HEK293 (cell line): ENCODE results near the gene PGAP1.

Source experiments
- GLI2 ChIP-seq: fragments of 450-650 bp; formaldehyde crosslinking; IDR thresholded peaks from 2 replicates; pipeline ENCODE4; 2017; ENCODE audit warnings: missing biosample characterization, missing genetic modification characterization, low read depth, borderline replicate concordance
- GLI4 ChIP-seq: fragments of 450-650 bp; formaldehyde crosslinking; IDR thresholded peaks from 2 replicates; pipeline ENCODE4 v1.5.1; 2016; ENCODE audit warnings: missing biosample characterization, missing genetic modification characterization
- IKZF3 ChIP-seq: fragments of 450-650 bp; IDR thresholded peaks from 2 replicates; pipeline ENCODE4 v1.5.0; 2018; ENCODE audit warnings: missing biosample characterization, mild to moderate bottlenecking, missing genetic modification characterization, moderate library complexity
- KLF1 ChIP-seq: fragments of 450-650 bp; formaldehyde crosslinking; IDR thresholded peaks from 2 replicates; pipeline ENCODE4 v1.5.1; 2016; ENCODE audit warnings: missing biosample characterization, missing genetic modification characterization
- KLF8 ChIP-seq: fragments of 450-650 bp; formaldehyde crosslinking; IDR thresholded peaks from 2 replicates; pipeline ENCODE4 v1.5.1; 2016; ENCODE audit warnings: missing biosample characterization, missing genetic modification characterization
- OVOL3 ChIP-seq: fragments of 450-650 bp; formaldehyde crosslinking; IDR thresholded peaks from 2 replicates; pipeline ENCODE4 v1.5.1; 2016; ENCODE audit warnings: missing biosample characterization, missing genetic modification characterization
- PRDM1 ChIP-seq: fragments of 450-650 bp; formaldehyde crosslinking; IDR thresholded peaks from 2 replicates; pipeline ENCODE4; 2016; ENCODE audit warnings: missing biosample characterization, missing genetic modification characterization
- ZBTB8A ChIP-seq: fragments of 450-650 bp; formaldehyde crosslinking; IDR thresholded peaks from 2 replicates; pipeline ENCODE4 v1.5.1; 2016; ENCODE audit warnings: missing biosample characterization, missing genetic modification characterization
- ZNF132 ChIP-seq: fragments of 450-650 bp; formaldehyde crosslinking; IDR thresholded peaks from 2 replicates; pipeline ENCODE4 v1.5.1; 2017; ENCODE audit warnings: missing biosample characterization, missing genetic modification characterization, borderline replicate concordance
- ZNF211 ChIP-seq: fragments of 450-650 bp; formaldehyde crosslinking; IDR thresholded peaks from 2 replicates; pipeline ENCODE4 v1.5.1; 2016; ENCODE audit warnings: low read depth, missing biosample characterization, missing genetic modification characterization
- ZNF23 ChIP-seq: fragments of 450-650 bp; formaldehyde crosslinking; IDR thresholded peaks from 2 replicates; pipeline ENCODE4 v1.5.1; 2016; ENCODE audit warnings: missing biosample characterization, missing genetic modification characterization, borderline replicate concordance
- ZNF24 ChIP-seq: fragments of 450-650 bp; formaldehyde crosslinking; IDR thresholded peaks from 2 replicates; pipeline ENCODE4 v1.5.1; 2016; ENCODE audit warnings: missing biosample characterization, missing genetic modification characterization
- ZNF248 ChIP-seq: fragments of 450-650 bp; formaldehyde crosslinking; IDR thresholded peaks from 2 replicates; pipeline ENCODE4 v1.5.1; 2017; ENCODE audit warnings: missing biosample characterization, missing genetic modification characterization
- ZNF292 ChIP-seq: fragments of 450-650 bp; formaldehyde crosslinking; IDR thresholded peaks from 2 replicates; pipeline ENCODE4 v1.5.1; 2016; ENCODE audit warnings: low read depth, missing biosample characterization, missing genetic modification characterization, borderline replicate concordance
- ZNF335 ChIP-seq: fragments of 450-650 bp; formaldehyde crosslinking; conservative IDR thresholded peaks from 2 replicates; pipeline ENCODE4 v1.5.1; 2016; ENCODE audit warnings: missing biosample characterization, missing genetic modification characterization
- ZNF416 ChIP-seq: fragments of 450-650 bp; formaldehyde crosslinking; IDR thresholded peaks from 2 replicates; pipeline ENCODE4 v1.5.1; 2016; ENCODE audit warnings: missing biosample characterization, missing genetic modification characterization
- ZNF501 ChIP-seq: fragments of 450-650 bp; formaldehyde crosslinking; IDR thresholded peaks from 2 replicates; pipeline ENCODE4 v1.5.1; 2016; ENCODE audit warnings: missing biosample characterization, missing genetic modification characterization
- ZNF510 ChIP-seq: fragments of 450-650 bp; formaldehyde crosslinking; IDR thresholded peaks from 2 replicates; pipeline ENCODE4 v1.5.1; 2018; ENCODE audit warnings: mild to moderate bottlenecking, missing genetic modification characterization, missing biosample characterization; ENCODE audit not compliant: insufficient replicate concordance
- ZNF560 ChIP-seq: fragments of 450-650 bp; formaldehyde crosslinking; IDR thresholded peaks from 2 replicates; pipeline ENCODE4 v1.5.1; 2017; ENCODE audit warnings: missing biosample characterization, missing genetic modification characterization, borderline replicate concordance
- ZNF596 ChIP-seq: fragments of 450-650 bp; IDR thresholded peaks from 2 replicates; pipeline ENCODE4 v1.5.0; 2018; ENCODE audit warnings: missing biosample characterization, mild to moderate bottlenecking, missing genetic modification characterization, moderate library complexity
- ZNF621 ChIP-seq: fragments of 450-650 bp; formaldehyde crosslinking; IDR thresholded peaks from 2 replicates; pipeline ENCODE4 v1.5.1; 2017; ENCODE audit warnings: missing biosample characterization, missing genetic modification characterization
- ZNF76 ChIP-seq: fragments of 450-650 bp; formaldehyde crosslinking; IDR thresholded peaks from 2 replicates; pipeline ENCODE4; 2016; ENCODE audit warnings: low read depth, missing biosample characterization, missing genetic modification characterization, borderline replicate concordance
- ZNF830 ChIP-seq: fragments of 450-650 bp; IDR thresholded peaks from 2 replicates; pipeline ENCODE4 v1.5.0; 2018; ENCODE audit warnings: missing biosample characterization, missing genetic modification characterization, low read depth, mild to moderate bottlenecking, moderate library complexity
- ZSCAN18 ChIP-seq: fragments of 450-650 bp; formaldehyde crosslinking; IDR thresholded peaks from 2 replicates; pipeline ENCODE4 v1.5.1; 2016; ENCODE audit warnings: missing biosample characterization, missing genetic modification characterization
- ZSCAN30 ChIP-seq: fragments of 450-650 bp; IDR thresholded peaks from 2 replicates; pipeline ENCODE4 v1.5.1; 2018; ENCODE audit warnings: missing biosample characterization, mild to moderate bottlenecking, missing genetic modification characterization, moderate library complexity
- ZXDB ChIP-seq: fragments of 450-650 bp; formaldehyde crosslinking; IDR thresholded peaks from 2 replicates; pipeline ENCODE4 v1.5.1; 2016; ENCODE audit warnings: missing biosample characterization, missing genetic modification characterization
- TF ChIP-seq, protein P1 (sequence below): fragments of 450-650 bp; formaldehyde crosslinking; IDR thresholded peaks from 2 replicates; pipeline ENCODE4 v1.5.1; 2016; ENCODE audit warnings: missing biosample characterization, missing genetic modification characterization
- TF ChIP-seq, protein P2 (sequence below): fragments of 450-650 bp; formaldehyde crosslinking; IDR thresholded peaks from 2 replicates; pipeline ENCODE4 v1.5.1; 2016; ENCODE audit warnings: missing biosample characterization, missing genetic modification characterization
- TF ChIP-seq, protein P3 (sequence below): fragments of 450-650 bp; formaldehyde crosslinking; IDR thresholded peaks from 2 replicates; pipeline ENCODE4 v1.5.1; 2017; ENCODE audit warnings: missing biosample characterization, mild to moderate bottlenecking, missing genetic modification characterization, moderate library complexity
- TF ChIP-seq, protein P4 (sequence below): fragments of 450-650 bp; formaldehyde crosslinking; IDR thresholded peaks from 2 replicates; pipeline ENCODE4 v1.5.1; 2017; ENCODE audit warnings: missing biosample characterization, missing genetic modification characterization

Gene PGAP1

DNA sequence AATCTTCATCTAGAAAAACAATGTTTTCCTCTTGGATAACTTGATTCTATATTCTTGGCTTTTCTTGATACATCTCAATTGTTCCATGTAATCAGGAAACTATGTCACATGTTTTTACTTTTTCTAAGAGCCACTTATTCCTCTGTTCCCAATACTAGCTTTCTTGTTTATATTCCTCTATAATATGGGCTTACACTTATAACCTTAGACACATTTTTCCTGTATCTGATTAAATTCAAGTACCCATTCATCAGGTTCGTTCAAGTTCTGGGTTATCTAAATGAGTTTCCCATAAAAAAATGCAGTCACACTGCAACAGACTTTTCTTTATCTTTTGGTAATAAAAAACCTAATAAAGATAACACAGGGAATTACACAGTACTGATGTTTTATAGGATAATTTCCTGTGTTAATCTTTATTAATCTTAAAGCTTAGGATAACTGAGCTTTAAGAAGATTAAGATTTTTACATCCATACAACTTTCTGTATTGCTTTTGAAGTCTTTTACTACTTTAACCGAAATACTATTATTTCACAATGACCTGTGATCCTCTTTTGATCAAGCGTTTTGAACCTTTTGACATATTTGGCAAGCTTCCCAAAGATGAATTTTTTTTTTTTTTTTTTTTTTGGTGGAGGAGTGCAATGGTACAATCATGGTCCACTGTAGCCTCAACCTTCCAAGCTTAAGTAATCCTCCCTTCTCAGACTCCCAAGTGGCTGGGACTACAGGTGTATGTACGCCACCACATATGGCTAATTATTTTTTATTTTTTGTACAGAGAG lies 73.0 kb downstream of the PGAP1 start (continued):
- TF ChIP-seq, protein P1, sequence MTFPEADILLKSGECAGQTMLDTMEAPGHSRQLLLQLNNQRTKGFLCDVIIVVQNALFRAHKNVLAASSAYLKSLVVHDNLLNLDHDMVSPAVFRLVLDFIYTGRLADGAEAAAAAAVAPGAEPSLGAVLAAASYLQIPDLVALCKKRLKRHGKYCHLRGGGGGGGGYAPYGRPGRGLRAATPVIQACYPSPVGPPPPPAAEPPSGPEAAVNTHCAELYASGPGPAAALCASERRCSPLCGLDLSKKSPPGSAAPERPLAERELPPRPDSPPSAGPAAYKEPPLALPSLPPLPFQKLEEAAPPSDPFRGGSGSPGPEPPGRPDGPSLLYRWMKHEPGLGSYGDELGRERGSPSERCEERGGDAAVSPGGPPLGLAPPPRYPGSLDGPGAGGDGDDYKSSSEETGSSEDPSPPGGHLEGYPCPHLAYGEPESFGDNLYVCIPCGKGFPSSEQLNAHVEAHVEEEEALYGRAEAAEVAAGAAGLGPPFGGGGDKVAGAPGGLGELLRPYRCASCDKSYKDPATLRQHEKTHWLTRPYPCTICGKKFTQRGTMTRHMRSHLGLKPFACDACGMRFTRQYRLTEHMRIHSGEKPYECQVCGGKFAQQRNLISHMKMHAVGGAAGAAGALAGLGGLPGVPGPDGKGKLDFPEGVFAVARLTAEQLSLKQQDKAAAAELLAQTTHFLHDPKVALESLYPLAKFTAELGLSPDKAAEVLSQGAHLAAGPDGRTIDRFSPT (tag by site-specific recombination): peak; percentile 90
- TF ChIP-seq ZSCAN30 (tag by site-specific recombination) (peak; percentile 71), ZNF416 (no peak), ZNF292 (tag by site-specific recombination) (no peak), KLF1 (tag by site-specific recombination) (no peak), ZNF560 (tag by site-specific recombination) (no peak), ZNF335 (no peak), GLI4 (tag by site-specific recombination) (no peak), ZNF76 (tag by site-specific recombination) (no peak), ZNF501 (tag by site-specific recombination) (peak; percentile 80; the same call in 1 of the 2 replicates), KLF8 (tag by site-specific recombination) (peak; percentile 64), ZNF830 (tag by site-specific recombination) (peak; percentile 47; the same call in 1 of the 2 replicates), ZNF510 (tag by site-specific recombination) (no peak), ZSCAN18 (tag by site-specific recombination) (no peak), ZXDB (peak; percentile 96), ZNF211 (tag by site-specific recombination) (no peak), ZNF248 (tag by site-specific recombination) (no peak), ZNF132 (tag by site-specific recombination) (no peak), OVOL3 (tag by site-specific recombination) (peak; percentile 89), ZNF621 (tag by site-specific recombination) (no peak), ZBTB8A (tag by site-specific recombination) (peak; percentile 59), GLI2 (tag by site-specific recombination) (peak; percentile 90), IKZF3 (tag by site-specific recombination) (peak; percentile 75), ZNF596 (tag by site-specific recombination) (0 out of 2 replicates have a peak, but pooled peaks have one; percentile 17), ZNF24 (tag by site-specific recombination) (0 out of 2 replicates have a peak, but pooled peaks have one; percentile 53), ZNF23 (no peak), PRDM1 (tag by site-specific recombination) (no peak)
- TF ChIP-seq, protein P2, sequence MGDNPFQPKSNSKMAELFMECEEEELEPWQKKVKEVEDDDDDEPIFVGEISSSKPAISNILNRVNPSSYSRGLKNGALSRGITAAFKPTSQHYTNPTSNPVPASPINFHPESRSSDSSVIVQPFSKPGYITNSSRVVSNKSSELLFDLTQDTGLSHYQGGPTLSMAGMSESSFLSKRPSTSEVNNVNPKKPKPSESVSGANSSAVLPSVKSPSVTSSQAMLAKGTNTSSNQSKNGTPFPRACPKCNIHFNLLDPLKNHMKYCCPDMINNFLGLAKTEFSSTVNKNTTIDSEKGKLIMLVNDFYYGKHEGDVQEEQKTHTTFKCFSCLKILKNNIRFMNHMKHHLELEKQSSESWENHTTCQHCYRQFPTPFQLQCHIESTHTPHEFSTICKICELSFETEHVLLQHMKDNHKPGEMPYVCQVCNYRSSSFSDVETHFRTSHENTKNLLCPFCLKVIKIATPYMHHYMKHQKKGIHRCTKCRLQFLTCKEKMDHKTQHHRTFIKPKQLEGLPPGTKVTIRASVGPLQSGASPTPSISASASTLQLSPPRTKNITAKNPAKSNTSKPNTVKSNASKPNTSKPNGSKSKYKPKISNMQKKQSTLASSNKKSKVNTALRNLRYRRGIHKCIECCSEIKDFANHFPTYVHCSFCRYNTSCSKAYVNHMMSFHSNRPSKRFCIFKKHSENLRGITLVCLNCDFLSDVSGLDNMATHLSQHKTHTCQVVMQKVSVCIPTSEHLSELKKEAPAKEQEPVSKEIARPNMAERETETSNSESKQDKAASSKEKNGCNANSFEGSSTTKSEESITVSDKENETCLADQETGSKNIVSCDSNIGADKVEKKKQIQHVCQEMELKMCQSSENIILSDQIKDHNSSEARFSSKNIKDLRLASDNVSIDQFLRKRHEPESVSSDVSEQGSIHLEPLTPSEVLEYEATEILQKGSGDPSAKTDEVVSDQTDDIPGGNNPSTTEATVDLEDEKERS (tag by site-specific recombination): no peak
- TF ChIP-seq, protein P3, sequence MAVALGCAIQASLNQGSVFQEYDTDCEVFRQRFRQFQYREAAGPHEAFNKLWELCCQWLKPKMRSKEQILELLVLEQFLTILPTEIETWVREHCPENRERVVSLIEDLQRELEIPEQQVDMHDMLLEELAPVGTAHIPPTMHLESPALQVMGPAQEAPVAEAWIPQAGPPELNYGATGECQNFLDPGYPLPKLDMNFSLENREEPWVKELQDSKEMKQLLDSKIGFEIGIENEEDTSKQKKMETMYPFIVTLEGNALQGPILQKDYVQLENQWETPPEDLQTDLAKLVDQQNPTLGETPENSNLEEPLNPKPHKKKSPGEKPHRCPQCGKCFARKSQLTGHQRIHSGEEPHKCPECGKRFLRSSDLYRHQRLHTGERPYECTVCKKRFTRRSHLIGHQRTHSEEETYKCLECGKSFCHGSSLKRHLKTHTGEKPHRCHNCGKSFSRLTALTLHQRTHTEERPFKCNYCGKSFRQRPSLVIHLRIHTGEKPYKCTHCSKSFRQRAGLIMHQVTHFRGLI: 0 out of 2 replicates have a peak, but pooled peaks have one; percentile 14
- TF ChIP-seq, protein P4, sequence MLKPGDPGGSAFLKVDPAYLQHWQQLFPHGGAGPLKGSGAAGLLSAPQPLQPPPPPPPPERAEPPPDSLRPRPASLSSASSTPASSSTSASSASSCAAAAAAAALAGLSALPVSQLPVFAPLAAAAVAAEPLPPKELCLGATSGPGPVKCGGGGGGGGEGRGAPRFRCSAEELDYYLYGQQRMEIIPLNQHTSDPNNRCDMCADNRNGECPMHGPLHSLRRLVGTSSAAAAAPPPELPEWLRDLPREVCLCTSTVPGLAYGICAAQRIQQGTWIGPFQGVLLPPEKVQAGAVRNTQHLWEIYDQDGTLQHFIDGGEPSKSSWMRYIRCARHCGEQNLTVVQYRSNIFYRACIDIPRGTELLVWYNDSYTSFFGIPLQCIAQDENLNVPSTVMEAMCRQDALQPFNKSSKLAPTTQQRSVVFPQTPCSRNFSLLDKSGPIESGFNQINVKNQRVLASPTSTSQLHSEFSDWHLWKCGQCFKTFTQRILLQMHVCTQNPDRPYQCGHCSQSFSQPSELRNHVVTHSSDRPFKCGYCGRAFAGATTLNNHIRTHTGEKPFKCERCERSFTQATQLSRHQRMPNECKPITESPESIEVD: peak; percentile 98
